SK-N-SH treated with all-trans-retinoic acid at 6 μM for 48 hours (cell line): Measurements from ENCODE around the gene MACF1.

Source experiments
- ATAC-seq: fragments of 200-7000 bp; cut with Tn5 transposase; 3 replicates; pipeline ENCODE4 v1.9.1; 2020; ENCODE audit warnings: mild to moderate bottlenecking, moderate library complexity
- ARNTL ChIP-seq: fragments of 450-650 bp; formaldehyde crosslinking; IDR thresholded peaks from 2 replicates; pipeline ENCODE4 v1.5.0; 2020; ENCODE audit warnings: low read depth, mild to moderate bottlenecking, moderate library complexity, borderline replicate concordance
- BACH2 ChIP-seq: fragments of 250-450 bp; sonication (Bioruptor Pico); IDR thresholded peaks from 2 replicates; pipeline ENCODE4 v1.9.0; 2021; ENCODE audit warnings: mild to moderate bottlenecking, borderline replicate concordance
- CREB5 ChIP-seq: fragments of 250-450 bp; sonication (Bioruptor Pico); IDR thresholded peaks from 2 replicates; pipeline ENCODE4 v1.5.1; 2020; ENCODE audit warnings: low read depth, mild to moderate bottlenecking, moderate library complexity
- CSDC2 ChIP-seq: fragments of 250-450 bp; sonication (Bioruptor Pico); IDR thresholded peaks from 2 replicates; pipeline ENCODE4 v1.5.0; 2020; ENCODE audit warnings: mild to moderate bottlenecking, moderate library complexity
- CSRNP3 ChIP-seq: fragments of 250-450 bp; sonication (Bioruptor Pico); IDR thresholded peaks from 2 replicates; pipeline ENCODE4 v1.5.1; 2021; ENCODE audit warnings: mild to moderate bottlenecking, moderate library complexity
- ESRRG ChIP-seq: fragments of 250-450 bp; sonication (Bioruptor Pico); IDR thresholded peaks from 2 replicates; pipeline ENCODE4 v1.6.1; 2021; ENCODE audit warnings: mild to moderate bottlenecking
- GLIS3 ChIP-seq: fragments of 250-450 bp; sonication (Bioruptor Pico); IDR thresholded peaks from 2 replicates; pipeline ENCODE4 v1.5.0; 2020; ENCODE audit warnings: mild to moderate bottlenecking, moderate library complexity
- ISL1 ChIP-seq: fragments of 250-450 bp; sonication (Bioruptor Pico); IDR thresholded peaks from 2 replicates; pipeline ENCODE4 v2.1.2; 2022; ENCODE audit warnings: mild to moderate bottlenecking, moderate library complexity
- OSR1 ChIP-seq: fragments of 250-450 bp; sonication (Bioruptor Pico); IDR thresholded peaks from 2 replicates; pipeline ENCODE4 v1.8.0; 2022; ENCODE audit warnings: moderate library complexity, mild to moderate bottlenecking, inconsistent platforms
- PATZ1 ChIP-seq: fragments of 250-450 bp; sonication (Bioruptor Pico); IDR thresholded peaks from 2 replicates; pipeline ENCODE4 v1.8.0; 2020; ENCODE audit warnings: mild to moderate bottlenecking, moderate library complexity, borderline replicate concordance
- PPARA ChIP-seq: fragments of 250-450 bp; sonication (Bioruptor Pico); IDR thresholded peaks from 2 replicates; pipeline ENCODE4 v1.5.0; 2020; ENCODE audit warnings: mild to moderate bottlenecking, borderline replicate concordance
- RARB ChIP-seq: fragments of 250-450 bp; sonication (Bioruptor Pico); IDR thresholded peaks from 2 replicates; pipeline ENCODE4 v1.8.0; 2021; ENCODE audit warnings: mild to moderate bottlenecking, moderate library complexity
- SNAI2 ChIP-seq: fragments of 250-450 bp; sonication (Bioruptor Pico); IDR thresholded peaks from 2 replicates; pipeline ENCODE4 v1.5.0; 2020; ENCODE audit warnings: mild to moderate bottlenecking, moderate library complexity
- TCF4 ChIP-seq: fragments of 250-450 bp; sonication (Bioruptor Pico); IDR thresholded peaks from 2 replicates; pipeline ENCODE4 v1.8.0; 2021; ENCODE audit warnings: mild to moderate bottlenecking, moderate library complexity, borderline replicate concordance
- TOX ChIP-seq: fragments of 250-450 bp; sonication (Bioruptor Pico); IDR thresholded peaks from 2 replicates; pipeline ENCODE4 v1.8.0; 2021; ENCODE audit warnings: mild to moderate bottlenecking, moderate library complexity, borderline replicate concordance
- TSHZ2 ChIP-seq: fragments of 250-450 bp; sonication (Bioruptor Pico); IDR thresholded peaks from 2 replicates; pipeline ENCODE4 v1.5.0; 2020; ENCODE audit warnings: mild to moderate bottlenecking, moderate library complexity
- ZC3H10 ChIP-seq: fragments of 250-450 bp; sonication (Bioruptor Pico); IDR thresholded peaks from 2 replicates; pipeline ENCODE4 v1.5.1; 2021; ENCODE audit warnings: mild to moderate bottlenecking, moderate library complexity
- ZFP3 ChIP-seq: fragments of 250-450 bp; sonication (Bioruptor Pico); IDR thresholded peaks from 2 replicates; pipeline ENCODE4 v1.5.0; 2020; ENCODE audit warnings: mild to moderate bottlenecking, moderate library complexity
- ZFP30 ChIP-seq: fragments of 450-650 bp; formaldehyde crosslinking; IDR thresholded peaks from 2 replicates; pipeline ENCODE4 v1.5.0; 2022; ENCODE audit warnings: mild to moderate bottlenecking, moderate library complexity
- ZNF565 ChIP-seq: fragments of 450-650 bp; formaldehyde crosslinking; conservative IDR thresholded peaks from 2 replicates; pipeline ENCODE4 v1.5.0; 2020; ENCODE audit warnings: low read depth, mild to moderate bottlenecking, moderate library complexity
- ZNF70 ChIP-seq: fragments of 450-650 bp; formaldehyde crosslinking; IDR thresholded peaks from 2 replicates; pipeline ENCODE4 v1.5.0; 2020; ENCODE audit warnings: mild to moderate bottlenecking, moderate library complexity

Gene MACF1

GRCh38 chr1:39226836-39227235 is 22.3 kb downstream of the MACF1 start:
- TF ChIP-seq ESRRG (CRISPR knock-in tag) (no peak), ZNF70 (CRISPR knock-in tag) (no peak), RARB (no peak), ZFP3 (no peak), CSDC2 (CRISPR knock-in tag) (no peak), ISL1 (CRISPR knock-in tag) (no peak), TOX (CRISPR knock-in tag) (no peak), GLIS3 (no peak), CSRNP3 (CRISPR knock-in tag) (no peak), TCF4 (CRISPR knock-in tag) (no peak), BACH2 (CRISPR knock-in tag) (no peak), OSR1 (CRISPR knock-in tag) (no peak)
- TF ChIP-seq, all 23 proteins: peak for 0
- ATAC-seq, result no peak

- TF ChIP-seq BACH2 (CRISPR knock-in tag) (no peak), TSHZ2 (CRISPR knock-in tag) (no peak), OSR1 (CRISPR knock-in tag) (no peak), ZNF70 (CRISPR knock-in tag) (no peak), ZNF565 (CRISPR knock-in tag) (no peak), RARB (no peak), TCF4 (CRISPR knock-in tag) (no peak), ARNTL (CRISPR knock-in tag) (no peak)
- ATAC-seq, result no peak
Observed at GRCh38 chr1:39228252-39228651, 23.8 kb downstream of the MACF1 start.

GRCh38 chr1:39229504-39229903 is 25.0 kb downstream of the MACF1 start:
- ATAC-seq, result no peak
- no peak for TF ChIP-seq RARB
- no peak for TF ChIP-seq ZFP30
- no peak for TF ChIP-seq PATZ1 (CRISPR knock-in tag)
- no peak for TF ChIP-seq ZFP3
- TF ChIP-seq TOX (CRISPR knock-in tag), result no peak
- no peak for TF ChIP-seq TCF4 (CRISPR knock-in tag)
- no peak for TF ChIP-seq ESRRG (CRISPR knock-in tag)
- TF ChIP-seq SNAI2, result no peak
- TF ChIP-seq ZNF70 (CRISPR knock-in tag), result no peak
- TF ChIP-seq ZC3H10 (CRISPR knock-in tag), result no peak
- TF ChIP-seq ZNF565 (CRISPR knock-in tag), result no peak
- no peak for TF ChIP-seq CSRNP3 (CRISPR knock-in tag)
- no peak for TF ChIP-seq GLIS3
- TF ChIP-seq PPARA (CRISPR knock-in tag), result no peak
- no peak for TF ChIP-seq CREB5 (CRISPR knock-in tag)
